IMR-90 (cell line): ENCODE data around the gene CCDC146. TPM values are rescaled to one million over a fixed set of nuclear protein-coding genes. Genes with fewer than 3 reads are reported as not detected.

Experiments used
- ATAC-seq: fragments of 200-7000 bp; cut with Tn5 transposase; 2 replicates; pipeline ENCODE4 v1.9.1; 2020; ENCODE audit warnings: low read depth, mild to moderate bottlenecking, moderate library complexity
- BruUV-seq: library from RNA; stranded (reverse); fragments of 400-500 nt; replicated peaks from 2 replicates; lab custom pipeline; 2021; lab: Mats Ljungman, UMichigan
- CTCF ChIA-PET: fragments of 300-600 bp; formaldehyde crosslinking; extraction: SDS; loops from one replicate; lab custom pipeline; 2021; ENCODE audit warnings: antibody characterized with exemption; lab: Yijun Ruan, JAX
- POLR2A ChIA-PET: fragments of 300-600 bp; sonication (Branson Sonifier 250); formaldehyde crosslinking; loops from one replicate; lab custom pipeline; 2022; ENCODE audit warnings: antibody characterized with exemption; ENCODE audit not compliant: unreplicated experiment; lab: Charles Lee
- DNase-seq: peaks from one replicate; pipeline ENCODE4 v3.0.0; 2013
- H2AFZ ChIP-seq: replicated peaks from 2 replicates; pipeline ENCODE3; 2013; ENCODE audit warnings: low read length, mild to moderate bottlenecking; ENCODE audit not compliant: poor library complexity
- H2AK5ac ChIP-seq: 2 replicates; pipeline ENCODE4 v1.6.1; 2013; ENCODE audit warnings: low read depth, low read length, inconsistent platforms
- H2AK9ac ChIP-seq: replicated peaks from 2 replicates; pipeline ENCODE3; 2013; ENCODE audit warnings: mild to moderate bottlenecking, low read depth, low read length, moderate library complexity; ENCODE audit not compliant: poor library complexity
- H2BK120ac ChIP-seq: 2 replicates; pipeline ENCODE4 v1.6.1; 2013; ENCODE audit warnings: low read depth, low read length, inconsistent platforms
- H2BK15ac ChIP-seq: 3 replicates; pipeline ENCODE4 v1.6.1; 2013; ENCODE audit warnings: low read depth, low read length, inconsistent platforms
- H2BK20ac ChIP-seq: 2 replicates; pipeline ENCODE4 v1.6.1; 2013; ENCODE audit warnings: low read depth, mild to moderate bottlenecking, inconsistent platforms, low read length, moderate library complexity
- H2BK5ac ChIP-seq: 2 replicates; pipeline ENCODE4 v1.6.1; 2013; ENCODE audit warnings: mild to moderate bottlenecking, low read depth, low read length, inconsistent platforms; ENCODE audit not compliant: poor library complexity, severe bottlenecking
- H3K14ac ChIP-seq: replicated peaks from 2 replicates; pipeline ENCODE4 v1.6.1; 2013; ENCODE audit warnings: low read depth, low read length, inconsistent platforms
- H3K18ac ChIP-seq: 2 replicates; pipeline ENCODE4 v1.6.1; 2013; ENCODE audit warnings: low read depth, low read length, control low read depth
- H3K23ac ChIP-seq: 2 replicates; pipeline ENCODE4 v1.6.1; 2013; ENCODE audit warnings: low read depth, low read length, inconsistent platforms
- H3K27ac ChIP-seq: 2 replicates; pipeline ENCODE4 v1.5.1; 2013; ENCODE audit warnings: mild to moderate bottlenecking, control low read depth, low read length; ENCODE audit not compliant: insufficient read depth
- H3K27me3 ChIP-seq: 2 replicates; pipeline ENCODE4 v1.6.1; 2013; ENCODE audit warnings: low read length; ENCODE audit not compliant: control insufficient read depth, insufficient read depth
- H3K36me3 ChIP-seq: 2 replicates; pipeline ENCODE4 v1.6.1; 2013; ENCODE audit warnings: low read length, mixed read lengths; ENCODE audit not compliant: control insufficient read depth, insufficient read depth
- H3K4ac ChIP-seq: 2 replicates; pipeline ENCODE4 v1.6.1; 2013; ENCODE audit warnings: low read depth, low read length, inconsistent platforms
- H3K4me1 ChIP-seq: 2 replicates; pipeline ENCODE4 v1.6.1; 2013; ENCODE audit warnings: low read length, mixed read lengths; ENCODE audit not compliant: control insufficient read depth, insufficient read depth
- H3K4me2 ChIP-seq: 2 replicates; pipeline ENCODE4 v1.6.1; 2013; ENCODE audit warnings: low read depth, mild to moderate bottlenecking, control low read depth, low read length, moderate library complexity
- H3K4me3 ChIP-seq: 2 replicates; pipeline ENCODE4 v1.5.1; 2013; ENCODE audit warnings: low read depth, mild to moderate bottlenecking, control low read depth, low read length, moderate library complexity; ENCODE audit not compliant: insufficient read depth
- H3K56ac ChIP-seq: 2 replicates; pipeline ENCODE4 v1.6.1; 2013; ENCODE audit warnings: low read length, inconsistent platforms; ENCODE audit not compliant: insufficient read depth; ENCODE audit errors: extremely low read depth
- H3K79me1 ChIP-seq, 2 experiments: 2 replicates each; pipeline ENCODE4 v1.6.1; 2013; ENCODE audit warnings: low read length in 2 of 2, inconsistent platforms in 1 of 2, low read depth in 1 of 2
- H3K9ac ChIP-seq: 2 replicates; pipeline ENCODE4 v1.6.1; 2013; ENCODE audit warnings: low read depth, low read length, control low read depth
- H3K9me1 ChIP-seq: 2 replicates; pipeline ENCODE4 v1.6.1; 2013; ENCODE audit warnings: low read length, inconsistent platforms; ENCODE audit not compliant: insufficient read depth
- H3K9me3 ChIP-seq: 2 replicates; pipeline ENCODE4 v1.6.1; 2013; ENCODE audit warnings: low read length; ENCODE audit not compliant: control insufficient read depth, insufficient read depth
- H4K20me1 ChIP-seq: 2 replicates; pipeline ENCODE4 v1.6.1; 2013; ENCODE audit warnings: low read length, inconsistent platforms; ENCODE audit not compliant: insufficient read depth
- H4K5ac ChIP-seq: 2 replicates; pipeline ENCODE4 v1.6.1; 2013; ENCODE audit warnings: mild to moderate bottlenecking, low read depth, low read length, control low read depth
- H4K8ac ChIP-seq, 2 experiments: 2 replicates each; pipeline ENCODE4 v1.6.1; 2013; ENCODE audit warnings: low read depth in 2 of 2, low read length in 2 of 2, control low read depth in 1 of 2, inconsistent platforms in 1 of 2
- H4K91ac ChIP-seq: 2 replicates; pipeline ENCODE4 v1.6.1; 2013; ENCODE audit warnings: low read depth, low read length, inconsistent platforms; ENCODE audit not compliant: insufficient read depth
- CHD1 ChIP-seq: IDR thresholded peaks from 2 replicates; pipeline ENCODE4 v1.6.1; 2012; ENCODE audit warnings: low read depth, low read length, improper control_type of control experiment
- ELK1 ChIP-seq: fragments of 150-350 bp; IDR thresholded peaks from 2 replicates; pipeline ENCODE4 v1.6.1; 2016; ENCODE audit warnings: low read depth, mild to moderate bottlenecking, low read length, moderate library complexity, borderline replicate concordance
- FOS ChIP-seq: fragments of 150-350 bp; IDR thresholded peaks from 2 replicates; pipeline ENCODE4 v1.6.1; 2016; ENCODE audit warnings: low read depth, low read length
- MAFK ChIP-seq: IDR thresholded peaks from 2 replicates; pipeline ENCODE4 v1.6.1; 2012; ENCODE audit warnings: low read depth, low read length, improper control_type of control experiment
- MAZ ChIP-seq: IDR thresholded peaks from 2 replicates; pipeline ENCODE4 v1.6.1; 2012; ENCODE audit warnings: low read depth, mild to moderate bottlenecking, low read length, improper control_type of control experiment, moderate library complexity, borderline replicate concordance
- MXI1 ChIP-seq: IDR thresholded peaks from 2 replicates; pipeline ENCODE4 v1.6.1; 2012; ENCODE audit warnings: low read depth, mild to moderate bottlenecking, low read length, moderate library complexity, borderline replicate concordance
- NFE2L2 ChIP-seq: fragments of 150-350 bp; IDR thresholded peaks from 2 replicates; pipeline ENCODE4 v1.6.1; 2016; ENCODE audit warnings: low read depth, mild to moderate bottlenecking, low read length
- POLR2A ChIP-seq: IDR thresholded peaks from 2 replicates; pipeline ENCODE4 v1.6.1; 2012; ENCODE audit warnings: mild to moderate bottlenecking, low read depth, low read length
- RAD21 ChIP-seq: IDR thresholded peaks from 2 replicates; pipeline ENCODE4 v1.6.1; 2012; ENCODE audit warnings: low read length, improper control_type of control experiment
- RCOR1 ChIP-seq: IDR thresholded peaks from 2 replicates; pipeline ENCODE4 v1.6.1; 2012; ENCODE audit warnings: mild to moderate bottlenecking, low read length, improper control_type of control experiment; ENCODE audit not compliant: insufficient replicate concordance
- RFX5 ChIP-seq: IDR thresholded peaks from 2 replicates; pipeline ENCODE4 v1.8.0; 2012; ENCODE audit warnings: low read depth, mild to moderate bottlenecking, low read length, moderate library complexity
- USF2 ChIP-seq: fragments of 150-350 bp; IDR thresholded peaks from 2 replicates; pipeline ENCODE4 v1.6.1; 2017; ENCODE audit warnings: mild to moderate bottlenecking, antibody characterized with exemption, low read length, low read depth
- WGBS, 2 experiments: methylation state at CpG; one replicate each; pipeline versions ENCODE4 v1.1.5 to v1.1.7; 2013; ENCODE audit warnings: missing lambda C conversion rate in 2 of 2; ENCODE audit not compliant: insufficient read length in 1 of 2; ENCODE audit errors: extremely low coverage in 2 of 2; 5-methylcytosine and 5-hydroxymethylcytosine counted together
- dilution Hi-C: fragments of 300-500 bp; cut with HindIII; formaldehyde crosslinking; loops from one replicate; pipeline ENCODE4 v1.14.3; 2018; ENCODE audit warnings: low sequenced_read_pairs; ENCODE audit not compliant: unreplicated experiment
- in situ Hi-C: fragments of 300-500 bp; cut with MboI; formaldehyde crosslinking; loops from 3 replicates; pipeline ENCODE4 v1.14.3; 2019; ENCODE audit warnings: low sequenced_read_pairs, inconsistent platforms, mixed read lengths
- intact Hi-C: fragments of 100-400 bp; cut with micrococcal nuclease; formaldehyde crosslinking; loops from 2 replicates; pipeline ENCODE4 v1.10.0; 2022
- polyA plus RNA-seq, 3 experiments: library from polyadenylated mRNA; depleted of rRNA; stranded (reverse); fragments of >200 nt; gene quantifications; 2 replicates each; pipeline ENCODE4 v1.2.3, GENCODE V29; 2012; ENCODE audit warnings: low replicate concordance in 1 of 3
- total RNA-seq: library from RNA; depleted of rRNA; stranded (reverse); fragments of >200 nt; gene quantifications from 2 replicates; pipeline ENCODE4 v1.2.3, GENCODE V29; 2012
- TF ChIP-seq, protein P1 (sequence below): conservative IDR thresholded peaks from 2 replicates; pipeline ENCODE4 v1.5.1; 2012; ENCODE audit warnings: mild to moderate bottlenecking, low read depth, low read length, improper control_type of control experiment

The CCDC146 gene
- total and polyA plus RNA-seq, 2 of the 4 experiments (the other 2 are of a cell fraction), result 0.54 to 1.7 TPM

- Histone ChIP-seq H3K4me2 (peak within 1 kb of the TSS; percentile 85), H3K14ac (peak within 1 kb of the TSS; percentile 31), H3K9ac (peak within 1 kb of the TSS; percentile 82), H2BK120ac (peak within 1 kb of the TSS; percentile 50), H3K4me3 (peak within 1 kb of the TSS; percentile 50), H3K23ac (peak within 1 kb of the TSS; percentile 31; the same call in 1 of the 2 replicates), H3K27ac (peak within 1 kb of the TSS; percentile 40; the same call in 1 of the 2 replicates), H2AK9ac (no peak within 1 kb of the TSS), H4K5ac (peak within 1 kb of the TSS; percentile 39), H2BK20ac (peak within 1 kb of the TSS; percentile 77; the same call in 1 of the 2 replicates), H3K79me1 (no peaks in the 10 kb centered on the region), H3K18ac (peak within 1 kb of the TSS; percentile 26; the same call in 1 of the 2 replicates), H4K8ac (peak within 1 kb of the TSS; percentile 48 to 73), H2AK5ac (no peak within 1 kb of the TSS), H3K36me3 (no peaks in the 10 kb centered on the region; the same call in 1 of the 2 replicates), H3K56ac (no peak within 1 kb of the TSS), H4K91ac (peak within 1 kb of the TSS; percentile 48; the same call in 1 of the 2 replicates), H2AFZ (peak within 1 kb of the TSS; percentile 84), H3K9me1 (peaks cover 3% of the 10 kb centered on the region; the same call in 1 of the 2 replicates), H2BK15ac (peak within 1 kb of the TSS; percentile 52; the same call in 1 of the 3 replicates), H2BK5ac (no peak within 1 kb of the TSS), H3K9me3 (no peaks in the 10 kb centered on the region), H4K20me1 (no peaks in the 10 kb centered on the region), H3K4ac (peak within 1 kb of the TSS; percentile 17; the same call in 1 of the 2 replicates), H3K27me3 (no peaks in the 10 kb centered on the region), H3K4me1 (no peaks in the 10 kb centered on the region; the same call in none of the 2 replicates)
- DNase-seq, result peak; percentile 67
- intact Hi-C loops (loop anchor here (5.0 kb wide), 1 partner anchor 38 kb away; no protein-coding TSS in a partner anchor), in situ Hi-C loops (no loop called here), dilution Hi-C loops (no loop called here)
- TF ChIP-seq, protein P1, sequence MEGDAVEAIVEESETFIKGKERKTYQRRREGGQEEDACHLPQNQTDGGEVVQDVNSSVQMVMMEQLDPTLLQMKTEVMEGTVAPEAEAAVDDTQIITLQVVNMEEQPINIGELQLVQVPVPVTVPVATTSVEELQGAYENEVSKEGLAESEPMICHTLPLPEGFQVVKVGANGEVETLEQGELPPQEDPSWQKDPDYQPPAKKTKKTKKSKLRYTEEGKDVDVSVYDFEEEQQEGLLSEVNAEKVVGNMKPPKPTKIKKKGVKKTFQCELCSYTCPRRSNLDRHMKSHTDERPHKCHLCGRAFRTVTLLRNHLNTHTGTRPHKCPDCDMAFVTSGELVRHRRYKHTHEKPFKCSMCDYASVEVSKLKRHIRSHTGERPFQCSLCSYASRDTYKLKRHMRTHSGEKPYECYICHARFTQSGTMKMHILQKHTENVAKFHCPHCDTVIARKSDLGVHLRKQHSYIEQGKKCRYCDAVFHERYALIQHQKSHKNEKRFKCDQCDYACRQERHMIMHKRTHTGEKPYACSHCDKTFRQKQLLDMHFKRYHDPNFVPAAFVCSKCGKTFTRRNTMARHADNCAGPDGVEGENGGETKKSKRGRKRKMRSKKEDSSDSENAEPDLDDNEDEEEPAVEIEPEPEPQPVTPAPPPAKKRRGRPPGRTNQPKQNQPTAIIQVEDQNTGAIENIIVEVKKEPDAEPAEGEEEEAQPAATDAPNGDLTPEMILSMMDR, result no peak
- TF ChIP-seq RCOR1 (no peak), ELK1 (no peak), RFX5 (no peak), NFE2L2 (no peak), MAZ (no peak), FOS (no peak), POLR2A (no peak), RAD21 (no peak), MAFK (no peak), MXI1 (no peak), USF2 (no peak), CHD1 (no peak)
- WGBS, 2 experiments, result 10% methylated on average over 2 of the region's 15 CpGs; no CpG with 5 or more reads in 1 of the 2 experiments
- ChIA-PET POLR2A (no interaction called here), CTCF (no interaction called here)
- ATAC-seq, result peak; percentile 100
- BruUV-seq, result no TSS peak
These were observed 76.9 kb downstream of the CCDC146 start, which contains the start of gene FGL2 for GRCh38 chr7:77199013-77199966. FGL2 (minus strand) TSS chr7:77199819; CDS start chr7:77199793, 26 bp downstream.
